Natural killer cell (primary cell): ENCODE data around the gene MN1. TPM values are rescaled to one million over a fixed set of nuclear protein-coding genes. Genes with fewer than 3 reads are reported as not detected.

Experiments used
- ATAC-seq, 3 donors: fragments of 150-1000 bp in 2 of 3; fragments of 200-7000 bp in 1 of 3; cut with Tn5 transposase; 1 replicate in 1 of 3; 2 replicates in 2 of 3; pipeline ENCODE4 v1.10.0; 2021; ENCODE audit warnings: mild to moderate bottlenecking in 2 of 3, moderate library complexity in 2 of 3
- DNase-seq, 2 donors: peaks; one replicate each; pipeline versions ENCODE4 v3.0.0 to v3.0.0-alpha.2; 2013 to 2021; ENCODE audit warnings: mixed read lengths in 1 of 2
- H3K27ac ChIP-seq: one replicate; pipeline ENCODE4 v1.5.1; 2013; ENCODE audit warnings: mild to moderate bottlenecking, low read length
- H3K27me3 ChIP-seq: one replicate; pipeline ENCODE4 v1.6.1; 2013; ENCODE audit warnings: low read length; ENCODE audit not compliant: control insufficient read depth, insufficient read depth
- H3K36me3 ChIP-seq: one replicate; pipeline ENCODE4 v1.6.1; 2013; ENCODE audit warnings: low read length; ENCODE audit not compliant: control insufficient read depth, insufficient read depth
- H3K4me1 ChIP-seq: one replicate; pipeline ENCODE4 v1.6.1; 2013; ENCODE audit warnings: low read length; ENCODE audit not compliant: control insufficient read depth, insufficient read depth
- H3K4me3 ChIP-seq: one replicate; pipeline ENCODE4 v1.5.1; 2013; ENCODE audit warnings: low read length
- H3K9me3 ChIP-seq: one replicate; pipeline ENCODE4 v1.6.1; 2013; ENCODE audit warnings: low read length; ENCODE audit not compliant: control insufficient read depth, insufficient read depth
- H3K27ac Mint-ChIP-seq, 2 donors: one replicate each; pipeline ENCODE4 v1.8.0; 2022; ENCODE audit warnings: mild to moderate bottlenecking in 2 of 2, mixed read lengths in 2 of 2, moderate library complexity in 1 of 2
- H3K27me3 Mint-ChIP-seq, 2 donors: one replicate each; pipeline ENCODE4 v1.8.0; 2022; ENCODE audit warnings: low read depth in 2 of 2, mixed read lengths in 2 of 2
- H3K36me3 Mint-ChIP-seq: one replicate; pipeline ENCODE4 v1.8.0; 2022; ENCODE audit warnings: mixed read lengths
- H3K4me1 Mint-ChIP-seq, 2 donors: one replicate each; pipeline ENCODE4 v1.8.0; 2022; ENCODE audit warnings: mixed read lengths in 2 of 2
- H3K4me3 Mint-ChIP-seq: one replicate; pipeline ENCODE4 v1.8.0; 2022; ENCODE audit warnings: mild to moderate bottlenecking, moderate library complexity, mixed read lengths
- H3K9me3 Mint-ChIP-seq, 2 donors: one replicate each; pipeline ENCODE4 v1.8.0; 2022; ENCODE audit warnings: mixed read lengths in 2 of 2
- CTCF ChIP-seq: fragments of 200-600 bp; IDR thresholded peaks from one replicate; pipeline ENCODE4 v1.8.0; 2022; ENCODE audit warnings: antibody characterized with exemption
- WGBS: methylation state at CpG from one replicate; pipeline ENCODE4 v1.1.7; 2013; ENCODE audit warnings: missing lambda C conversion rate; ENCODE audit not compliant: insufficient coverage; 5-methylcytosine and 5-hydroxymethylcytosine counted together
- intact Hi-C: fragments of 100-400 bp; cut with micrococcal nuclease; formaldehyde crosslinking; loops from one replicate; pipeline ENCODE4 v1.14.2; 2022
- total RNA-seq, 4 donors: library from RNA; stranded (reverse); fragments of 120-200 nt in 1 of 4; gene quantifications; one replicate each; pipeline versions ENCODE4 v1.2.3 to v1.2.4, GENCODE V29; 2013 to 2022

MN1 gene
- total RNA-seq, 3 donors from 2014 or later (not counting 1 experiment from before 2014, with no cell fraction given): 0.39 to 0.83 (median 0.82) TPM

GRCh38 chr22:27820896-27821866, 19.6 kb upstream of the MN1 start:
- Mint-ChIP-seq H3K27me3 (peaks cover 0 to under 1% of the 10 kb centered on the region in 2 donors), H3K27ac (no peak overlapping the region), H3K4me3 (no peak overlapping the region), H3K36me3 (no peaks in the 10 kb centered on the region), H3K4me1 (no peaks in the 10 kb centered on the region), H3K9me3 (no peaks in the 10 kb centered on the region)
- no peak overlapping the region for H3K4me3 ChIP-seq
- WGBS: 90% methylated on average over 21 of the region's 22 CpGs
- no peak for TF ChIP-seq CTCF
- H3K4me1 ChIP-seq: no peaks in the 10 kb centered on the region
- H3K27me3 ChIP-seq: no peaks in the 10 kb centered on the region
- H3K9me3 ChIP-seq: no peaks in the 10 kb centered on the region
- ATAC-seq (no peak), DNase-seq (no peak)
- H3K27ac ChIP-seq: no peak overlapping the region
- no peaks in the 10 kb centered on the region for H3K36me3 ChIP-seq
- intact Hi-C loops: no loop called here

GRCh38 chr22:27816552-27816951, 15.0 kb upstream of the MN1 start:
- no peak overlapping the region for H3K4me3 Mint-ChIP-seq
- TF ChIP-seq CTCF: no peak

GRCh38 chr22:27815826-27816530, 14.4 kb upstream of the MN1 start:
- ATAC-seq (no peak), DNase-seq (no peak)
- no peaks in the 10 kb centered on the region for H3K9me3 Mint-ChIP-seq
- H3K36me3 Mint-ChIP-seq: no peaks in the 10 kb centered on the region
- H3K9me3 ChIP-seq: no peaks in the 10 kb centered on the region
- H3K4me3 Mint-ChIP-seq: no peak overlapping the region
- H3K4me1 Mint-ChIP-seq: no peaks in the 10 kb centered on the region
- WGBS: 95% methylated on average over 4 of the region's 4 CpGs
- no peaks in the 10 kb centered on the region for H3K4me1 ChIP-seq
- H3K27ac ChIP-seq: no peak overlapping the region
- H3K27me3 ChIP-seq: no peaks in the 10 kb centered on the region
- H3K27me3 Mint-ChIP-seq: peaks cover 0 to 7% of the 10 kb centered on the region in 2 donors
- H3K27ac Mint-ChIP-seq: no peak overlapping the region
- no peaks in the 10 kb centered on the region for H3K36me3 ChIP-seq
- H3K4me3 ChIP-seq: no peak overlapping the region
- intact Hi-C loops: no loop called here
- no peak for TF ChIP-seq CTCF

More at GRCh38 chr22:27816552-27816951, 15.0 kb upstream of the MN1 start:
- Mint-ChIP-seq H3K36me3 (no peaks in the 10 kb centered on the region), H3K9me3 (no peaks in the 10 kb centered on the region), H3K4me1 (no peaks in the 10 kb centered on the region), H3K27me3 (peaks cover 0 to 3% of the 10 kb centered on the region in 2 donors), H3K27ac (no peak overlapping the region)
- ATAC-seq (no peak), DNase-seq (no peak)
- no peak overlapping the region for H3K27ac ChIP-seq
- H3K4me3 ChIP-seq: no peak overlapping the region
- no peaks in the 10 kb centered on the region for H3K36me3 ChIP-seq
- 92% methylated on average over 3 of the region's 3 CpGs for WGBS
- no peaks in the 10 kb centered on the region for H3K9me3 ChIP-seq
- H3K27me3 ChIP-seq: no peaks in the 10 kb centered on the region
- intact Hi-C loops: no loop called here
- H3K4me1 ChIP-seq: no peaks in the 10 kb centered on the region
